ENCODE measurements around the gene A3GALT2.
"Not testable (repeated sequence)": the region's sequence is repeated elsewhere in the genome, so short reads cannot be mapped to it uniquely, and the experiment has no call there.

A3GALT2 gene

DNA sequence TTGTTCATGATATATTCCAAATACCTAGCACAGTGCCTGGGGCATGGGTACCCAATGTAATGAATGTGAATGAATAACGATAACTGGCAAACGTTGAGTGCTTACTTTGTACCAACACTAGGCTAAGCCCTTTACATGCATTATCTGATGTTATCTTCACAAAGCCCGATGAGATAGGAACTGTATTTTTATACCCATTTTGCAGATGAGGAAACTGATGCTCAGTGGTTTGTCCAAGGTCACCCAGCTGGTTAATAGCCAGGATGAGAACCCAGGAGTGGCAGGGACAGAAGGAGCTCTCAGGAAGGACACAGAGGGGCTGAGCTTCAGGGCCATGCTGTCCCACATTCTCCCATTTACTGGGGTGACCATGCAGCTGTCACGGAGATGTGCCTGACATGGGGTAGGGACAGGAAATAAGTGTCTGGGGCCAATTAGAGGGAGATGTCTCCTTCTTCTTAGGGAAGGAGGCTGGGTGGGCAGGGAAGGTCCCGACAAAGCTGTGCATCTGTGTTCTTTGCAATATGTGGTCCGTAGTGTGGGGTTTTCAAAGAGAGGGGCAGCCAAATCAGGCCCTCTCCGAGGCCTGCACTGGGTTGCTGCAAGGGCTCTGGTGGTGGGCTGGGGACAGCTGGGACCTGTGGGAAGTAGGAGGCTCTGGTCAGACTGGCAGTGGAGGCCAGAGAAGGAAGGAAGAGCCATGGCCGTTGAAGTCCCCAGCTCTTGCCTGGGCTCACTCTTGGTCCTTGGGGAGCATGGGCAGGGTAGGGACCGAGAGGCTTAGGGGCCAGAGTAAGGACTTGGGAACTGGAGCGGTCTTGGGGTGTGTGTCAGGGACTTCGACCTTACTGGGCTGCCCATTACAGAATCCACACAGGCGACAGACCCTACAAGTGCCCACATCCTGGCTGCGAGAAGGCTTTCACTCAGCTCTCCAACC, 26.6 kb downstream of the A3GALT2 start:
- DNase-seq (ENCODE audit: low spot score) = no peak

DNA sequence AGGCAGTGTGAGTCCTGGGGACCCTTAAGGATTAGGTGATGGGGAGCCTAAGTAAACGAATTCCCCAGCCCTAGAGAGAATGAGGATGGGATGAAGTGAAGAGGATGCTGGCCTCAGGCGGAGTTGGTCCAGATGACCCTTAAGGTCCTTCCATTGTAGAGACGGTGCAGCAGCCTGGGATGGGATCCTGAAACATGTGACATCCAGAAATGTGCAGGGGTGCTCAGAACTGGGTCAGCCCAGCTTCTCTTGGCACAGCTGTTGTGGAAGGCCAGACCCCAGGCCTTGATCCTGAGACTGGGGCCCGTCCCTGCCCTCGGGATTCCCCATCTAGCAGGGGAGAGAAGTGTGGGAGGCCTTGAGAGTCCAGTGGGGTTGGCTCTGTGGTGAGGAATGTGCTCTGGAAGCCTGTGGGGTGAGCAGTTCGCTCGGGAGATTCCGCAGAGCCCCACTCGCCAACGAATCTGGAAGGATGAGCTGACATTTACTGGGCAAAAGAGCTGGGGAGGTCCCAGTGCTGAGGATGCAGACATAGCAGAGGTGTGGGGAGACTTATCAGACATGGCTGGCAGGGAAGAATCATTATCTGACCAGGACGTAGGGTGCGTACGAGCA, 28.1 kb downstream of the A3GALT2 start:
- DNase-seq (ENCODE audit: low spot score) = no peak

DNA sequence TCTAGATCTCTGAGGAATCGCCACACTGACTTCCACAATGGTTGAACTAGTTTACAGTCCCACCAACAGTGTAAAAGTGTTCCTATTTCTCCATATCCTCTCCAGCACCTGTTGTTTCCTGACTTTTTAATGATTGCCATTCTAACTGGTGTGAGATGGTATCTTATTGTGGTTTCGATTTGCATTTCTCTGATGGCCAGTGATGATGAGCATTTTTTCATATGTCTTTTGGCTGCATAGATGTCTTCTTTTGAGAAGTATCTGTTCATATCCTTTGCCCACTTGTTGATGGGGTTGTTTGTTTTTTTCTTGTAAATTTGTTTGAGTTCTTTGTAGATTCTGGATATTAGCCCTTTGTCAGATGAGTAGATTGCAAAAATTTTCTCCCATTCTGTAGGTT, 30.3 kb downstream of the A3GALT2 start:
- DNase-seq (ENCODE audit: low spot score) = not testable (repeated sequence)

DNA sequence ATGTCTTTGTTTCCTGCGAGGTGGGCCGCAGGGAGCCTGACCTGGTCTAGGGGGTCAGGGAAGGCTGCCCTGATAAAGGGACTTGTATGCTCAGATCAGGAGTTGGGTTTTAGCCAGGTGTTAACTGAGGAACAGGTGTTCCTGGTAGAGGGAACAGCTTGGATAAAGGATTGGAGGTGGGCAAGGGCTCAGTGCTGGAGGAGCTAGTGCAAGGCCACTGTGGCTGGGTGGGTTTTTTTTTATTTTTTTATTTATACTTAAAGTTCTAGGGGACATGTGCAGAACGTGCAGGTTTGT, 31.1 kb downstream of the A3GALT2 start:
- no peak for DNase-seq (ENCODE audit: low spot score)

DNA sequence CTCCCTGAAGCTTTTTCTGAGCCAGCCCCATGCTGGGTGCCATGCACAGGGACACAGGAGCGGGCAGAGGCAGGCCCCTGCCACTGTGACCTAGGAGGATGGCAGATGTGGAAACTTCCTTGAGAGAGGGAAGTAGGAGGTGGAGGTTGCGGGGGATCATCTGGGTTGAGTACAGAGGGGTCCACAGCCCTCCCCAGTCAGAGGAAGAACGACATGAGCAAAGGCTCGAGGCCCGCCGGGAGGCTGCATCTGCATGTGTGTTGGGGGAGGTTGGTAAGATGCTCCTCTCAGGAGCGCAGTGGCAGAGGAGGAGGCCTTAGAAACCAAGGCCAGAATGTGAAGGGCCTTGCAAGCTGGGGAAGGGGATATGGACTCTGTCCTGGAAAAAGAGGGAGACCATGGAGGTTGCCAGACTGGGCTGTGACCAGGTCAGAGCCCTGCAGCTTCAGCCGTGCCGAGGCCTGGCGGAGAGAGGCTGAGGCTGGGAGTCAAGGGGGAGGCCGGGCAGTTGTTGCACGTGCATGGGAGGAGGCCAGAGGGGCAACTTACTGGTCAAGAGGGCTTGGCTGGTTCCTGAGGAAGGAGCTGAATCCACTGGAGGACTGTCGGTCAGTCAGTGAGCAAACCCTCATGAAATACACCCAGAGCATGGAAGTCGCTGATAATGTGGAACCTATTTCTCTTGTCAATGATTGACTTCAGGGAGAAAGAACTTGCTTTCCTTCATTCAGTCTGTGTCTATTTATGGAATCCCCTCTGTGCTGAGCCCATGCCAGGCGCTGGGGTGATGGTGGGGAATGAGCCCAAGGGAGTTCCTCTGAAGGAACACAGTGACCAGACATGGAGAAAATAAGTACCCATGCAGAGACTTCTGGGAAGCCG, 31.7 kb downstream of the A3GALT2 start:
- DNase-seq (ENCODE audit: low spot score) = no peak

DNA sequence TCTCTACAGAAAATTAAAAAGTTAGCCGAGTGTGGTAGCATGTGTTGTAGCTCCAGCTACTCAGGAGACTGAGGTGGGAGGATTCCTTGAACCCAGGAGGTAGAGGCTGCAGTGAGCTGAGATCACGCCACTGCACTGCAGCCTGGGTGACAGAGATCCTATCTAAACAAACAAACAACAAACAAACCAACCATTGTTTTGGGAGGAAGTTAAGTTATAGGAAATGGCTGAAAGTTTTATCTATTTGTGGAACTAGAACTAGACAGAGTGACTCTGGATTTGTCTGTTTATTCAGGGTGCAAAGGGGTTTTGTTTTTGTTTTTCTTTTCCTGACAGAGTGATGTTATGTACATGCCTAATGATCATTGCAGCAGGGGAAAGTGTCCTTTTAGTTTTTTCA, 33.6 kb downstream of the A3GALT2 start:
- DNase-seq (ENCODE audit: low spot score) = no peak

DNA sequence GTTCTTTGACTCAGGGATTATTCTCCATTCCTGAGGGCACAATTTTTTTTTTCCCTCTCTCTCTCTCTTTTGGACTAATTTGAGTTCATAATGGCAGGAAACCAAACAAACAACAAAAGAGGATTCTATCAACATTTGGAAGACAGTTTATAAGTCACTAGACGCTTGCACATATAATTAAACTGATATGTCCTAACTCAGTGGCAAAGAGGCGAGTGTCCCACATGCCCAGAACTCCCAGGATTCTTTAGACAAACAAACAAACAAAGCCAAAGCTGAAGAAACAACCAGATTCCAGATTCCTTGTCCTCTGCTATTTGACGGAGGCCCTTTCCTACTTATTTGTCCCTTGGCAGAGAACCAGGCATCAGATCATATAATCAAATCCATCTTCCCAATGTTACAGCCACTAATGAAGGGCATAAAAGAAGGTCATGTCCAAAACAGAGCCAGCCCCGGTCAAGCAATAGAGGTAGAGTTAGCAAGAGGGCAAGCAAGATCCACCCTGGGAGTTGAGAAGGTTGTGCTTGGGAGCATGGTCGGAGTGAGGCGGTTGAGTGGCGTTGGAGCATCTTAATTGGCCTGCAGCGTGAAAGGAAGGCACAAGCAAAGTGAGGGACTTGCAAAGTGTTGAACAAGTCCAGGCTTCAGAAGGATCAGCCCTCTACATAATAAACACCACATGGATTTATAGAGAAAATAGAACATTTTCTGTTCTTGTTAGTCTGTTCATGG, 34.3 kb downstream of the A3GALT2 start:
- no peak for DNase-seq (ENCODE audit: low spot score)

DNA sequence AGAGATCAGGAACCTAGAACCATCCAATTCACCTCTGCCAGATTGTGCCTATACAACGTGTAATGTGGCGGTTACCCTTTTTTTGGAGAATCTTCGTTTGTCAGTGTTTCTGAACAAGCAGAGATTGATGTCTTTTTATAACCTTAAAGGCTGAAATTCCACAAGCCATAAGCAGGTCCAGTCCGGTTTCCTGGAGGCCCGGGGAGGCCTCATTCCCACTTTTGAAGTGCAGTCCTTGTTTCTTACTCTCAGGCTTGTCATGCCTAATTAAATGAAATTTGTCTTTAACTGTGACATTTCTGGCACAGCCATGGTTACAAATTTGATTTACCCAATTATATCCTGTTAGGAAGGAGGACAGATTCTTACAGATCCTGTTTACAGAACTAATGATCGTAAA, 36.8 kb downstream of the A3GALT2 start:
- DNase-seq (ENCODE audit: low spot score) = no peak

DNA sequence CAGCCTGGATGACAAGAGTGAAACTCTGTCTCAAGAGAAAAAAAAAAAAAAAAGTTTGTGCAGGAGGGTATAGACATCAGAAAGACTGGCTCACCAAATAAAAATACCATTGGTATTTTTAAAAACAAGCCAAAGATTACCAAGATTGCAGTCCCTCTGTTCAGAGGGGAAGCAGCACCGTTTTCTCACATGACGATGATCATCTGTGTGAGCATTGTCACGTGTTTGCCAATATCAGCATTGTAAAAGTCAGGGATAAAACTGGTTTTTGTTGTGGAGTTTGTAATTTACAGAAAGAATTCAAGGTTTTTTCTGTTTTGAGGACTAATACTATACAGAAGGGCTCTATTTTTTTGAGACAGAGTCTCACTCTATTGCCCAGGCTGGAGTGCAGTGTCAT, 38.1 kb downstream of the A3GALT2 start:
- DNase-seq (ENCODE audit: low spot score) = no peak

DNA sequence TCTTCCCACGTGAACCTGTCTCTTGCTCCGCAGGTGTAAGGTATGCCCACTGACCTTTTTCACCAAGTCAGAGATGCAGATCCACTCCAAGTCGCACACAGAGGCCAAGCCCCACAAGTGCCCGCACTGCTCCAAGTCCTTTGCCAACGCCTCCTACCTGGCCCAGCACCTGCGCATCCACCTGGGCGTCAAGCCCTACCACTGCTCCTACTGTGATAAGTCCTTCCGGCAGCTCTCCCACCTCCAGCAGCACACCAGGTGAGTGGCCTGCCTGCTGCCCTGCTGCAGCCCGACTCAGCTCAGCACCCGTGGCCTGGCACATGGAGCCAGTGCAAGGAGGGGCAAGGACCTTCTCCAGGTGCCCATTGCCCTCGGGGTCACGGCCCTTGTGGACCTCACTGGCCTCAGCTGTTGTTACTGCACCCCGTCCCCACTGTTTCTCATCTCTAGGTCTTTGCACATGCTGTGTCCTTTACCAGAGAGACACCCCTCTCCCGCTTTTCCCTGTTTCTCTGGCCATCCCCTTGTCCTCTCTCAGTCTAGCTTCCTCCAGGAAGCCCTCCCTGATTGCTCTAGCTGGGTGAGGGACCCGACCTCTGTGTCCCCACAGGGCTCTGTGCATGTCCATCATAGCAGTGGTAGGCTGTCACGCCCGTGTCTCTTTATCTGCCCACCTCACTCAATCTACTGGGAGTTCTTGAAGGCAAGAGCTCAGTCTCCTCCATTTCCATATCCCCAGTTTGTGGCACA, 39.2 kb downstream of the A3GALT2 start:
- no peak for DNase-seq (ENCODE audit: low spot score)

DNA sequence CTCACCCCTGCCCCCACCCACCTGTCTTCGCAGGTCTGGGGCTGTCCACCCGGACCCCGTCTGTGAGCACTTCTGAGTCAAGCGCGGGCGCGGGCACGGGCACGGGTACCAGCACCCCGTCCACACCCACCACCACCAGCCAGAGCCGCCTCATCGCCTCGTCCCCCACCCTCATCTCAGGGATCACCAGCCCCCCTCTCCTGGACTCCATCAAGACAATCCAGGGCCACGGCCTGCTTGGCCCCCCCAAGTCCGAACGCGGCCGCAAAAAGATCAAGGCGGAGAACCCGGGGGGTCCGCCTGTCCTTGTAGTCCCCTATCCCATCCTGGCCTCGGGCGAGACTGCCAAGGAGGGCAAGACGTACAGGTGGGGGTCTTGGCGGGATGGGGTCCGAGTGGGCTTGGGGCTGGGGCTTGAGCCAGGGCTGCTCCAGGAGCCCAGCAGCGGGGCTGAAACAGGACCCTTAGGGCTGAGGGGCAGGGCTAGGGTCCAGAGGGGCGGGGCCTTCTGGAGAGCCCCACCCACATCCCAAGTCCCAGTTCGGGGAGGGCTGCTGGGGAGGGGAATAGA, 40.7 kb downstream of the A3GALT2 start:
- DNase-seq (ENCODE audit: low spot score) = no peak

DNA sequence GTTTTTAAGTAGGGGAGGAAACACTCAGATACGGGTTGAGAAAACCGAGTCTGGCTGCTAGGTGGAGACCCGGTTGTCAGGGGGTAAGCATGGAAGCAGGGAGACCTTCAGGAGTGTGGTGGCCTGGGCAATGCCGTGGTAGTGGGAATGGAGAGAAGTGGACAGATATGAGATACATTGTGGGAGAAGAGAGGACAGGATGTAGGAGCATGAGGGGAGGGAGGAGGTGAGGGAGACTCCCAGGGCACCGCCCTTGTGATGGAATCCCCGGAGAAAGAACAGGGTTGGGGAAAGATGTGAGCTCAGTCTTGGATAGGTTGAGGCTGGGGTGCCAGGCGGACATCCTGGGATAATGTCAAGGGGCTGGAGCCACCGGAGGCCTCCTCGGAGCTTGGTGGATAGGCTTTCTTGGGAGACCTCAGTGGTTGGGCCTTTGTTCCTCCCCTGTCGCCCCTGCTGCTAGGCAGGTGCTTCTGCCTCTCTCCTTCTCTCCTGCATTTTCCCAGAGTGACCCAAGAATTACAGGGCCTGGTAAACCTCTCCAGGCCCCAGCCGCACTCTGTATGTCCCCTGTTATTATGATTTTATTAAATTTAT, 43.3 kb downstream of the A3GALT2 start:
- DNase-seq (ENCODE audit: low spot score) = no peak

DNA sequence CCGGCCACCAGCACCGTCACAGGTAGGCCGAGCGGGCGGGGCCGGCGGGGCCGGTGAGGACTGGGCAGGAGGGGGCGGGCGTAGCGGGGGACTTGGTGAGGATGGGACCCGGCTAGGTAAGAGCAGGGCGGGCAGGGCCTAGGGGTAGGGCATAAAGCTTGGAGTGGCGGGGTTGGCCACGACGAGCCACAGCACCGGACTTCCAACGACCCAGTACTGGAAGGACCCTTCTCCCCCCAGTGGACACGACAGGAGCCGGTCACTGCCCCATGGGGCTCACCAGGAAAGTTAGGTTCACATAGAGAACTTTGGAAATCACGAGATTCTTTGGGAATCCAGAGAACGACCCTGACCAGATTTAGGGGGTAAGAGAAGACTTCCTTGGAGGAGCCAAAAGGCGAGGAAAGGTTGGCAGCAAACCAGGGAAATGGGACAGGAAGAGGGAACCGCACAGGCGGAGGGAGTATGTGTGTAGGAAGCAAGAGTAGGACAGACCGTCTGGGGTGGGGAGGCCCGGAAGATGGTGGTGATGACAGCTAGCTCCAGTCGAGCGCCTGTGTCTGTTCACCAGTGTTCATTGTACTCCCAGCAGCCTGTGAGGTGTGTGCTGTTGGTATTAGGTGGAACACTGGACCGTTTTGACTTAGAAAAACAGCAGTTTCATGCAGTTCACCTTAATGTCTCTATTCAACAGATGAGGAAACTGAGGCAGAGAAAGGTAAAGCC, 44.2 kb downstream of the A3GALT2 start:
- DNase-seq (ENCODE audit: low spot score) = no peak

DNA sequence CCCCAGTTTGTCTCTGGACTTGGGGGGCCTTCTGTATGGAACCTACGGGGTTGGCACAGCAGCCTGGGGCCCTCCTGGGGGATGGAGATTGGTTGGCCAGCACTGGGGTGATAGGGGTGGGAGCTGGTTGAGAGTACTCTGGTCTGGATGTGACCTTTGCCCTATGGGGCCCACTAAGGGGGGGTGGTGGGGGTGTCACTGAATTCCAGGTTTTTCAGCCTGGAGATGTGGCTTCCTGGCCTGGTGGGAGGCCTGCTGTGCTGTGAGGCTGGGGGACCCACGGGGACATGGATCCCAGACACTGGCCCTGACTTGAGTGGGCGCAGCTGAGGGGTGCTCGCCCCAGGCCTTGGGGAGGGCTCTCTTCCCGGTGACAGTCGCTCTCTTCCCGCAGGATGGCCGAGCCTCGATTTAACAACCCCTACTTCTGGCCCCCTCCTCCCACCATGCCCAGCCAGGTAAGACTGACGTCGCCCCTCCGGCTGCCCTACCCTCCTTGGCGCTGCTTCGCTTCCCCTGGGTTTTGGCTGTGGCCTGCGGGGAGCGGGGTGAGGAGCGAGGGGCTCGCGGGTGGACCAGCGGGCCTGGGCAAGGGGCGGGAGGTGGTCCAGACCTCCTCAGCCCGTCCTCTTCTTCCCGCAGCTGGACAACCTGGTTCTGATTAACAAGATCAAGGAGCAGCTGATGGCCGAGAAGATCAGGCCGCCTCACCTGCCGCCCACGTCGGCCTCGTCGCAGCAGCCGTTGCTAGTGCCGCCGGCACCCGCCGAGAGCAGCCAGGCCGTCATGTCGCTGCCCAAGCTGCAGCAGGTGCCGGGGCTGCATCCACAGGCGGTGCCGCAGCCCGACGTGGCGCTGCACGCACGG, 45.0 kb downstream of the A3GALT2 start:
- DNase-seq (ENCODE audit: low spot score) = no peak

DNA sequence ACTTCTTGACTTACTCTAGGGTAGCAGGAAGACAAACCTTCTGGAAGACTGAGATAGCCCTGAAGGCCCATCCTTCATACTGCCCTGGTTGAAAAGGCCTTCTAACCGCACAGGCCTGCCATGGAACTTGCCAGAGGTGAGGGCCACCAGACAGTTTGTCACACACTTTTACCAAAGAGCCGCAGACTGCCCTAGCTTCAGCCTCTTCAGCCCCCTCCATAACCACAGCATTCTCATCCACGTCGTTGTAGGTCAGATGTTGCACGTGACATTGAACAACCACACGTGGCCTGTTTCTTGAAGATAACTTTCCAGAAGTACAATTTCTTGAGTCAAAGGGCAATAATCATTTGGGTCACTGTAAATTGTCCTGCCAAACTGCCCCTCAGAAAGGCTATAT, 45.7 kb downstream of the A3GALT2 start:
- no peak for DNase-seq (ENCODE audit: low spot score)

DNA sequence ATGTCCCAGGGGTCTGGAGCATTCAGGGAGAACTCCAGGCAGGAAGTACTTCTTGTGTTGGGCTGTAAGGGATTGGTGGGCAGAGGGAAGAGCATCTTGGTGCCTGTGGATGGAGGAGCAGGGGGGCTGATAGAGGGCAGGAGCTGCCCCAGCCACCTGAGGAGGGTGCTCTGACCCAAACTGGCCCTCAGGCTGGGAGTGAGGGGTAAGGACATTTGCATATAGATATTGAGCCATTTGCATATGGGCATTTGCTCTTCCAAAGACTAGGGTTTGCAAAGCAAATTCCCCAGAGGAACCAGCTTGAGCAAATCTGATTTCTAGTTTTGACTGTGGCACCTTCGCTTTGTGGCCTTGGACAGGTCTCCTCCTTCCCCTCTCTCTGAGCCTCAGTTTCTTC, 46.5 kb downstream of the A3GALT2 start:
- no peak for DNase-seq (ENCODE audit: low spot score)

DNA sequence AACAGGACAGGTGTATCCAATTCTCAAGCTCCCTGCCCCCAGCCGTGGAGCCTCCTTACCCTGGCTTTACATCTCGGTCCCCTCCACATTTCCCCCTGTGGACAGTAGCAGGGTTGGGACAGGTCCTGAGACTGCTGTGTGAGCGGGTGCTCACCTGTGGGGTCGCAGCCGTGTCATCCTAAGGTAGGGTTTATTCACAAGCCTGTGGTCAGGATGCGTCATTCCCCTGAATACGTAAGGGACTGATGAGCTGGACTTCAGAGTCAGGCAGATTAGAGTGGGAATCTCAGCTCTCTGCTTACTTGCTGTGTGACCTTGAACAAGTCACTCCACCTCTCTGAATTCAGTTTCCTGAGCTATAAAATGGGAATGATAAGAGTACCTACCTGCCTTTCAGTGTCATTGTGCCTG, 46.9 kb downstream of the A3GALT2 start:
- no peak for DNase-seq (ENCODE audit: low spot score)

DNA sequence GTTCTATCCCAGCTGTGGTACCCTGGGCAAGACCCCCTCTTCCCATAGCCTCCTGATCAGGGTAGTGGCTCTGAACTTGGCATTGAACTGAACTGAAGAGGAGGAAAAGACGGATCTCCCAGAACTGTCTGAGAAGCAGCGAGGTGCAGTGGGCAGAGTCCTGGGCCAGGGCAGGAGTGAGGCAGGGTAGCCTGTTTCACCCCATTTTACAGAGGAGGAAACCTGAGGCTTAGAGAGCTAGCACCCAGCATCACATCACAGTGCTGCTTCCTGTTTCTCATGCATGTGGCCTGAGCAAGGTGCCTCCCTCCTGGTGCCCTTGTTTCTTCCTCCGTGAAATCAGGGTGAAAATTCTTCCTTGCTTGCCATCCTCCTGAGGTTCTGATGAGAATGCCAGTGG, 47.5 kb downstream of the A3GALT2 start:
- DNase-seq (ENCODE audit: low spot score) = no peak

DNA sequence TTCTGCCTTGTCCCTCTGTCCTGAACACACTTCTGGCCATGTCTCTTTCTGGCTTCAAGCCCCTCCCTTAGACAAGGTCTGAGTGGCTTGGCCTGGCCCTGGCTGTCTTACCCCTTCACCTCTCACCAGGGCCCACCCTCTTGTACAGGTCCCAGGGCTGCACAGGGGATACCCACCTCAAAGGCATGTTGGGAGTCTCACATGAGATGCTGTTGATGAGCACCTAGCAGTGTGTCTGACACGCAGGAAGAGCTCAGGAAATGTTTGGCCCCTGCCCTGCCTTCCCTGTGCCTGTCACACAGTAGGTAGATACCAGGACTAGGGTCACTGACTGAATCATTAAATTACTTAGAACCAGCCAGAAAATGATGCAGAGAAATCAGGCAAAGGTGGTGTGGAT, 48.0 kb downstream of the A3GALT2 start:
- DNase-seq (ENCODE audit: low spot score) = no peak

Data from germinal center (tissue), 1 donor.